ENCODE results near the gene ENTREP1.

DNA sequence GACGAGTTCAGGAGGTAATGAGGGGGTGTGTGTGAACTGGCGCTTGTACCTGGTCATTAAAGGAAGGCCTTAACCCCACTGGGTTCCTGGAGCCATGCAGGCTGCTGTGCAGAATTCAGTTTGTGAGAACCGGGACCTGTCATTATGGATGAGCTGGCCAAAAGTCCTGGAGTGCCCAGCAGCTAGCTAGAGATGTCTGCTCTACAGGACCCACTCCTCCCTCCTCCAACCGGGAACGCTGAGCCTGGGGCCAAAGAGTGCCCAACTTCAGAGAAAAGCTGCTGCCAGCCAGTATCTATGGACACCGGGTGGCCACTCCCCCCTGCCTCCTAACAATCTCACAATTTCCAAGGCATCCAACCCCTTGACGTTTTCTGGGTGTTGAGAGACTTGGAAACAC is 1.2 kb downstream of the ENTREP1 start:
- TF ChIP-seq, protein P1, sequence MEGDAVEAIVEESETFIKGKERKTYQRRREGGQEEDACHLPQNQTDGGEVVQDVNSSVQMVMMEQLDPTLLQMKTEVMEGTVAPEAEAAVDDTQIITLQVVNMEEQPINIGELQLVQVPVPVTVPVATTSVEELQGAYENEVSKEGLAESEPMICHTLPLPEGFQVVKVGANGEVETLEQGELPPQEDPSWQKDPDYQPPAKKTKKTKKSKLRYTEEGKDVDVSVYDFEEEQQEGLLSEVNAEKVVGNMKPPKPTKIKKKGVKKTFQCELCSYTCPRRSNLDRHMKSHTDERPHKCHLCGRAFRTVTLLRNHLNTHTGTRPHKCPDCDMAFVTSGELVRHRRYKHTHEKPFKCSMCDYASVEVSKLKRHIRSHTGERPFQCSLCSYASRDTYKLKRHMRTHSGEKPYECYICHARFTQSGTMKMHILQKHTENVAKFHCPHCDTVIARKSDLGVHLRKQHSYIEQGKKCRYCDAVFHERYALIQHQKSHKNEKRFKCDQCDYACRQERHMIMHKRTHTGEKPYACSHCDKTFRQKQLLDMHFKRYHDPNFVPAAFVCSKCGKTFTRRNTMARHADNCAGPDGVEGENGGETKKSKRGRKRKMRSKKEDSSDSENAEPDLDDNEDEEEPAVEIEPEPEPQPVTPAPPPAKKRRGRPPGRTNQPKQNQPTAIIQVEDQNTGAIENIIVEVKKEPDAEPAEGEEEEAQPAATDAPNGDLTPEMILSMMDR (IDR thresholded peaks at IDR 0.05; ENCODE audit: poor library complexity), result no peak
- no peak for TF ChIP-seq EZH2phosphoT487 (IDR thresholded peaks at IDR 0.05; ENCODE audit: low read depth, severe bottlenecking, unreplicated experiment)
